ENCODE results near the gene MBD6. TPM values are rescaled to one million over a fixed set of nuclear protein-coding genes. Genes with fewer than 3 reads are reported as not detected.

MBD6 gene
- total RNA-seq, 4 donors from 2014 or later: 14.9 to 138 (median 17.1) TPM

GRCh38 chr12:57571926-57572762, 49.5 kb downstream of the MBD6 start:
- intact Hi-C loops (cut with DNase I; ENCODE audit: low total_unique reads): no loop called here
- no peaks in the 10 kb centered on the region for H3K9me3 ChIP-seq
- no peaks in the 10 kb centered on the region for H3K4me1 ChIP-seq
- H3K4me3 ChIP-seq: no peak overlapping the region
- DNase-seq: no peak
- no peak for TF ChIP-seq CTCF (IDR thresholded peaks at IDR 0.05)
- TF ChIP-seq POLR2A (IDR thresholded peaks at IDR 0.05): no peak
- no peaks in the 10 kb centered on the region for H3K36me3 ChIP-seq
- no peaks in the 10 kb centered on the region for H3K27me3 ChIP-seq
- no peak overlapping the region for H3K27ac ChIP-seq

GRCh38 chr12:57574795-57575194, 52.2 kb downstream of the MBD6 start:
- intact Hi-C loops (cut with DNase I; ENCODE audit: low total_unique reads): no loop called here
- Histone ChIP-seq H3K9me3 (no peaks in the 10 kb centered on the region), H3K27me3 (no peaks in the 10 kb centered on the region), H3K36me3 (no peaks in the 10 kb centered on the region), H3K27ac (no peak overlapping the region), H3K4me1 (no peaks in the 10 kb centered on the region), H3K4me3 (no peak overlapping the region)
- TF ChIP-seq POLR2A (IDR thresholded peaks at IDR 0.05): no peak
- TF ChIP-seq CTCF (IDR thresholded peaks at IDR 0.05): no peak
- no peak for DNase-seq

GRCh38 chr12:57575771-57576612, 53.4 kb downstream of the MBD6 start:
- no peak for DNase-seq
- no peaks in the 10 kb centered on the region for H3K9me3 ChIP-seq
- no peak overlapping the region for H3K27ac ChIP-seq
- no peak overlapping the region for H3K4me3 ChIP-seq
- no peak for TF ChIP-seq POLR2A (IDR thresholded peaks at IDR 0.05)
- TF ChIP-seq CTCF (IDR thresholded peaks at IDR 0.05): no peak
- H3K36me3 ChIP-seq: no peaks in the 10 kb centered on the region
- H3K4me1 ChIP-seq: no peaks in the 10 kb centered on the region
- intact Hi-C loops (cut with DNase I; ENCODE audit: low total_unique reads): no loop called here
- H3K27me3 ChIP-seq: no peaks in the 10 kb centered on the region

- no peaks in the 10 kb centered on the region for H3K9me3 ChIP-seq
- no peak for DNase-seq
- intact Hi-C loops (cut with DNase I; ENCODE audit: low total_unique reads): no loop called here
- no peaks in the 10 kb centered on the region for H3K27me3 ChIP-seq
- no peak overlapping the region for H3K27ac ChIP-seq
- H3K36me3 ChIP-seq: no peaks in the 10 kb centered on the region
- no peak for TF ChIP-seq CTCF (IDR thresholded peaks at IDR 0.05)
- TF ChIP-seq POLR2A (IDR thresholded peaks at IDR 0.05): no peak
- no peak overlapping the region for H3K4me3 ChIP-seq
- no peaks in the 10 kb centered on the region for H3K4me1 ChIP-seq
Measured at GRCh38 chr12:57576613-57577160, 54.1 kb downstream of the MBD6 start.

Measured in uterus (tissue), 4 donors.